Measurements from ENCODE around the gene TGM3.

TGM3 gene

GRCh38 chr20:2302384-2303060 is 6.7 kb downstream of the TGM3 start:
- H3K4me3 ChIP-seq: no peak overlapping the region
- peak overlapping the region in 1 of 21 experiments; percentile 74 for H3K27ac ChIP-seq

GRCh38 chr20:2303673-2304072 is 7.9 kb downstream of the TGM3 start:
- H3K4me3 ChIP-seq: no peak overlapping the region
- H3K27ac ChIP-seq: no peak overlapping the region

- Histone ChIP-seq H3K27ac (no peak overlapping the region), H3K4me3 (no peak overlapping the region)
Measured at GRCh38 chr20:2304180-2304579, 8.4 kb downstream of the TGM3 start.

- H3K4me3 ChIP-seq: no peak overlapping the region
- peak overlapping the region in 1 of 21 experiments; percentile 14 for H3K27ac ChIP-seq
Measured at GRCh38 chr20:2305029-2305428, 9.2 kb downstream of the TGM3 start.

GRCh38 chr20:2305479-2305878 is 9.7 kb downstream of the TGM3 start:
- no peak overlapping the region for H3K4me3 ChIP-seq
- H3K27ac ChIP-seq: no peak overlapping the region

- H3K27ac ChIP-seq: no peak overlapping the region
- H3K4me3 ChIP-seq: no peak overlapping the region
Measured at GRCh38 chr20:2305946-2306345, 10.1 kb downstream of the TGM3 start.

GRCh38 chr20:2307136-2307535 is 11.3 kb downstream of the TGM3 start:
- Histone ChIP-seq H3K27ac (no peak overlapping the region), H3K4me3 (no peak overlapping the region)

GRCh38 chr20:2311329-2311728 is 15.5 kb downstream of the TGM3 start:
- no peak overlapping the region for H3K27ac ChIP-seq
- no peak overlapping the region for H3K4me3 ChIP-seq

- H3K27ac ChIP-seq: peak overlapping the region in 3 of 21 experiments; percentile 4 to 72 (median 40)
- H3K4me3 ChIP-seq: no peak overlapping the region
Measured at GRCh38 chr20:2312876-2313275, 17.1 kb downstream of the TGM3 start.

GRCh38 chr20:2313316-2313715 is 17.5 kb downstream of the TGM3 start:
- Histone ChIP-seq H3K4me3 (no peak overlapping the region), H3K27ac (peak overlapping the region in 3 of 21 experiments; percentile 4 to 72 (median 40))

GRCh38 chr20:2314759-2315439 is 19.1 kb downstream of the TGM3 start:
- peak overlapping the region in 8 of 21 experiments; percentile 15 to 72 (median 58) for H3K27ac ChIP-seq

GRCh38 chr20:2315440-2315778 is 19.6 kb downstream of the TGM3 start:
- H3K27ac ChIP-seq: peak overlapping the region in 6 of 21 experiments; percentile 4 to 72 (median 42)
- no peak overlapping the region for H3K4me3 ChIP-seq

More at GRCh38 chr20:2314759-2315439, 19.1 kb downstream of the TGM3 start:
- no peak overlapping the region for H3K4me3 ChIP-seq

- no peak overlapping the region for H3K4me3 ChIP-seq
- no peak overlapping the region for H3K27ac ChIP-seq
Measured at GRCh38 chr20:2316847-2317495, 21.2 kb downstream of the TGM3 start.

- Histone ChIP-seq H3K4me3 (no peak overlapping the region), H3K27ac (peak overlapping the region in 1 of 21 experiments; percentile 17)
Measured at GRCh38 chr20:2320813-2321658, 25.2 kb downstream of the TGM3 start.

- no peak overlapping the region for H3K4me3 ChIP-seq
- no peak overlapping the region for H3K27ac ChIP-seq
Measured at GRCh38 chr20:2323051-2323450, 27.2 kb downstream of the TGM3 start.

- H3K27ac ChIP-seq: no peak overlapping the region
- no peak overlapping the region for H3K4me3 ChIP-seq
Measured at GRCh38 chr20:2326046-2326445, 30.2 kb downstream of the TGM3 start.

GRCh38 chr20:2327620-2328555 is 32.1 kb downstream of the TGM3 start:
- H3K4me3 ChIP-seq: no peak overlapping the region

GRCh38 chr20:2329286-2329685 is 33.5 kb downstream of the TGM3 start:
- no peak overlapping the region for H3K4me3 ChIP-seq
- no peak overlapping the region for H3K27ac ChIP-seq

More at GRCh38 chr20:2327620-2328555, 32.1 kb downstream of the TGM3 start:
- no peak overlapping the region for H3K27ac ChIP-seq

Data from skin epidermis (tissue), 12 donors.